Keratinocyte (primary cell): ENCODE data around the gene SLC8A1. TPM values are rescaled to one million over a fixed set of nuclear protein-coding genes. Genes with fewer than 3 reads are reported as not detected.

Source experiments
- DNase-seq: peaks from one replicate; pipeline ENCODE4 v3.0.0-alpha.2; 2011; ENCODE audit warnings: low read depth, missing footprints, low spot score
- FAIRE-seq: peaks from 2 replicates; lab custom pipeline; 2011; peaks lifted over from hg19 to GRCh38; lab: Jason Lieb, UNC
- H2AFZ ChIP-seq: 2 replicates; pipeline ENCODE4 v1.6.0; 2012; ENCODE audit warnings: low read length, control low read depth, inconsistent platforms; ENCODE audit not compliant: control insufficient read depth
- H3K27ac ChIP-seq: 2 replicates; pipeline ENCODE4 v1.5.1; 2011; ENCODE audit warnings: low read length; ENCODE audit not compliant: control insufficient read depth, insufficient read depth
- H3K27me3 ChIP-seq: 3 replicates; pipeline ENCODE4 v1.6.0; 2011; ENCODE audit warnings: low read length; ENCODE audit not compliant: control insufficient read depth, insufficient read depth; ENCODE audit errors: extremely low read depth
- H3K36me3 ChIP-seq, 2 experiments: 2 replicates in 1 of 2; 3 replicates in 1 of 2; pipeline ENCODE4 v1.5.1; 2011; ENCODE audit warnings: low read length in 2 of 2, mild to moderate bottlenecking in 1 of 2; ENCODE audit not compliant: control insufficient read depth in 2 of 2, insufficient read depth in 2 of 2; ENCODE audit errors: extremely low read depth in 1 of 2
- H3K4me1 ChIP-seq: 3 replicates; pipeline ENCODE4 v1.5.1; 2011; ENCODE audit warnings: low read length; ENCODE audit not compliant: control insufficient read depth, insufficient read depth; ENCODE audit errors: extremely low read depth
- H3K4me2 ChIP-seq: 3 replicates; pipeline ENCODE4 v1.6.0; 2011; ENCODE audit warnings: low read depth, low read length; ENCODE audit not compliant: control insufficient read depth, insufficient read depth; ENCODE audit errors: extremely low read depth
- H3K4me3 ChIP-seq, 3 experiments: fragments of 200-600 bp in 1 of 3; sonication (generic) in 1 of 3; 2 replicates in 2 of 3; 3 replicates in 1 of 3; pipeline ENCODE4 v1.5.1; 2011 to 2016; ENCODE audit warnings: low read length in 3 of 3, mild to moderate bottlenecking in 3 of 3, control low read depth in 2 of 3, inconsistent platforms in 1 of 3, low read depth in 1 of 3, mixed read lengths in 1 of 3, mixed run types in 1 of 3, moderate library complexity in 1 of 3; ENCODE audit not compliant: control insufficient read depth in 2 of 3, insufficient read depth in 2 of 3; ENCODE audit errors: extremely low read depth in 1 of 3
- H3K79me2 ChIP-seq: 2 replicates; pipeline ENCODE4 v1.6.0; 2012; ENCODE audit warnings: low read length; ENCODE audit not compliant: control insufficient read depth, insufficient read depth
- H3K9ac ChIP-seq: 3 replicates; pipeline ENCODE4 v1.6.0; 2011; ENCODE audit warnings: low read length; ENCODE audit not compliant: control insufficient read depth, insufficient read depth; ENCODE audit errors: extremely low read depth
- H3K9me1 ChIP-seq: 3 replicates; pipeline ENCODE4 v1.6.0; 2011; ENCODE audit warnings: low read length; ENCODE audit not compliant: control insufficient read depth, insufficient read depth; ENCODE audit errors: extremely low read depth
- H3K9me3 ChIP-seq: 2 replicates; pipeline ENCODE4 v1.5.1; 2012; ENCODE audit warnings: low read depth, low read length; ENCODE audit not compliant: control insufficient read depth
- H4K20me1 ChIP-seq: 3 replicates; pipeline ENCODE4 v1.6.0; 2011; ENCODE audit warnings: low read length; ENCODE audit not compliant: control insufficient read depth, insufficient read depth; ENCODE audit errors: extremely low read depth
- CTCF ChIP-seq, 3 experiments: IDR thresholded peaks in 1 of 3; conservative IDR thresholded peaks in 1 of 3; optimal IDR thresholded peaks in 1 of 3; 2 replicates in 2 of 3; 3 replicates in 1 of 3; pipeline versions ENCODE3 to v1.5.1; 2011; ENCODE audit warnings: low read length in 3 of 3, mild to moderate bottlenecking in 3 of 3, moderate library complexity in 2 of 3, control low read depth in 1 of 3, inconsistent platforms in 1 of 3; ENCODE audit not compliant: insufficient read depth in 2 of 3; ENCODE audit errors: extremely low read depth in 1 of 3
- EZH2 ChIP-seq: IDR thresholded peaks from one replicate; pipeline ENCODE4 v1.6.1; 2012; ENCODE audit warnings: inconsistent platforms, mild to moderate bottlenecking, low read length, moderate library complexity
- dilution Hi-C: fragments of 300-500 bp; cut with MboI; formaldehyde crosslinking; loops from one replicate; pipeline ENCODE4 v1.7.0; 2020; ENCODE audit warnings: low sequenced_read_pairs; ENCODE audit not compliant: extremely low pct_ligation_motif_present
- polyA plus RNA-seq, 5 experiments: library from polyadenylated mRNA; depleted of rRNA in 3 of 5; stranded (reverse) in 3 of 5; stranded (forward) in 1 of 5; unstranded in 1 of 5; fragments of >200 nt; gene quantifications; 1 replicate in 1 of 5; 2 replicates in 3 of 5; 3 replicates in 1 of 5; pipeline versions ENCODE4 v1.2.1 to v1.2.3, GENCODE V29; 2011 to 2012; ENCODE audit warnings: missing spikeins in 2 of 5, low read depth in 1 of 5, low replicate concordance in 1 of 5

SLC8A1 gene
- polyA plus RNA-seq, 1 donor (not counting 4 experiments of a cell fraction or from before 2014, with no cell fraction given) = 2.7 TPM

DNA sequence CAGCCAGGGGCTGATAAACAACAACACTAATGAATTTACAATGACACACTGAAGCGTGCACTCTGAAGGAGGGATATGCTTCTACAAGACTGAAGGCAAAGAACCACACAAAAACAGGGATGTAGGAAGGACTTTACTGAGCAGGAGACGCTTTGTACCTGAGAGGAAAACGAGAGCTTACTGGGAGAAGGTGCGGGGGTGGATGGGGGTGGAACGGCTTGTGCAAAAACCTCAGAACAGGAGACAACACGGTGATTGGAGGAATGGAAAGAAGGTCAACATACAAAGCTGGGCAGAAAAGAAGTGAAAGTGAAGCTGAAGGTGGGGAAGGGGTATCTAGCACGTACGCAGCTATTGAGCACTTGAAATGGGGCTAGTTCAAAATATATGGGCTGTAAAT, 93.1 kb downstream of the SLC8A1 start:
- H3K9me3 ChIP-seq = no peaks in the 10 kb centered on the region
- DNase-seq = no peak

GRCh38 chr2:40357667-40358066, 94.2 kb downstream of the SLC8A1 start:
- dilution Hi-C loops = no loop called here
- no peaks in the 10 kb centered on the region for H3K9me3 ChIP-seq
- no peak overlapping the region for H3K4me2 ChIP-seq
- no peaks in the 10 kb centered on the region for H3K27me3 ChIP-seq
- H4K20me1 ChIP-seq = no peaks in the 10 kb centered on the region
- DNase-seq = no peak
- H3K27ac ChIP-seq = no peak overlapping the region
- TF ChIP-seq EZH2 = no peak
- no peak for TF ChIP-seq CTCF (optimal IDR thresholded peaks at IDR 0.05 in 1 of 3, IDR thresholded peaks at IDR 0.05 in 1 of 3, conservative IDR thresholded peaks at IDR 0.05 in 1 of 3; ENCODE audit: extremely low read depth in 1 of 3, insufficient read depth in 2 of 3, low read length in 3 of 3)
- FAIRE-seq = no peak
- no peaks in the 10 kb centered on the region for H3K9me1 ChIP-seq
- no peak overlapping the region for H3K9ac ChIP-seq
- H3K36me3 ChIP-seq = no peaks in the 10 kb centered on the region
- H2AFZ ChIP-seq = no peak overlapping the region
- no peaks in the 10 kb centered on the region for H3K4me1 ChIP-seq
- H3K4me3 ChIP-seq = no peak overlapping the region
- H3K79me2 ChIP-seq = no peaks in the 10 kb centered on the region

More for the DNA sequence above, 93.1 kb downstream of the SLC8A1 start:
- Histone ChIP-seq H2AFZ (no peak overlapping the region), H3K27ac (no peak overlapping the region), H3K9me1 (no peaks in the 10 kb centered on the region), H3K27me3 (no peaks in the 10 kb centered on the region), H3K36me3 (no peaks in the 10 kb centered on the region), H3K4me2 (no peak overlapping the region), H4K20me1 (no peaks in the 10 kb centered on the region), H3K9ac (no peak overlapping the region), H3K4me1 (no peaks in the 10 kb centered on the region), H3K4me3 (no peak overlapping the region), H3K79me2 (no peaks in the 10 kb centered on the region)
- dilution Hi-C loops = no loop called here
- no peak for TF ChIP-seq CTCF (optimal IDR thresholded peaks at IDR 0.05 in 1 of 3, IDR thresholded peaks at IDR 0.05 in 1 of 3, conservative IDR thresholded peaks at IDR 0.05 in 1 of 3; ENCODE audit: extremely low read depth in 1 of 3, insufficient read depth in 2 of 3, low read length in 3 of 3)
- no peak for TF ChIP-seq EZH2
- no peak for FAIRE-seq
